WTC11 (cell line): ENCODE results near the gene IGHMBP2. TPM values are rescaled to one million over a fixed set of nuclear protein-coding genes. Genes with fewer than 3 reads are reported as not detected.
A peak's percentile ranks its signal among the peaks of the same experiment; 100 is the strongest.

Experiments
- ATAC-seq: fragments of 200-7000 bp; cut with Tn5 transposase; 2 replicates; pipeline ENCODE4 v1.10.0; 2021; ENCODE audit warnings: mild to moderate bottlenecking, moderate library complexity
- CTCF ChIA-PET: fragments of 300-600 bp; sonication (Branson Sonifier 250); formaldehyde crosslinking; loops from one replicate; lab custom pipeline; 2021; ENCODE audit warnings: antibody characterized with exemption; lab: Charles Lee
- POLR2A ChIA-PET: fragments of 350-600 bp; sonication (Branson Sonifier 250); formaldehyde crosslinking; loops from one replicate; lab custom pipeline; 2021; ENCODE audit warnings: antibody characterized with exemption; lab: Charles Lee
- DNase-seq: peaks from one replicate; pipeline ENCODE4 v3.0.0; 2021; ENCODE audit warnings: low spot score
- H3K27ac Mint-ChIP-seq: 2 replicates; pipeline ENCODE4 v1.8.0; 2021; ENCODE audit warnings: mixed read lengths
- H3K27me3 Mint-ChIP-seq: 2 replicates; pipeline ENCODE4 v1.8.0; 2021; ENCODE audit warnings: low read depth, mild to moderate bottlenecking, moderate library complexity, mixed read lengths
- H3K36me3 Mint-ChIP-seq: 2 replicates; pipeline ENCODE4 v1.8.0; 2021; ENCODE audit warnings: mixed read lengths
- H3K4me1 Mint-ChIP-seq: 2 replicates; pipeline ENCODE4 v1.8.0; 2022; ENCODE audit warnings: mixed read lengths
- H3K4me3 Mint-ChIP-seq: 2 replicates; pipeline ENCODE4 v1.8.0; 2021; ENCODE audit warnings: mild to moderate bottlenecking, moderate library complexity, mixed read lengths
- H3K9me3 Mint-ChIP-seq: 2 replicates; pipeline ENCODE4 v1.8.0; 2021; ENCODE audit warnings: mixed read lengths
- ATF1 ChIP-seq: sonication (generic); formaldehyde crosslinking; IDR thresholded peaks from 2 replicates; pipeline ENCODE4 v1.8.1; 2023; ENCODE audit warnings: mild to moderate bottlenecking, moderate library complexity, missing genetic modification reagents
- GTF2I ChIP-seq: fragments of 250-450 bp; sonication (Bioruptor Pico); conservative IDR thresholded peaks from 2 replicates; pipeline ENCODE4 v1.4.0; 2021; ENCODE audit warnings: mild to moderate bottlenecking
- MLX ChIP-seq: sonication (generic); formaldehyde crosslinking; IDR thresholded peaks from 2 replicates; pipeline ENCODE4 v1.8.1; 2023; ENCODE audit warnings: mild to moderate bottlenecking, missing genetic modification reagents, moderate library complexity
- NFATC4 ChIP-seq: fragments of 250-450 bp; sonication (Bioruptor Pico); IDR thresholded peaks from 2 replicates; pipeline ENCODE4 v1.9.0; 2021; ENCODE audit warnings: mild to moderate bottlenecking
- NR2C2 ChIP-seq: sonication (generic); formaldehyde crosslinking; IDR thresholded peaks from 2 replicates; pipeline ENCODE4 v1.8.0; 2022; ENCODE audit warnings: mild to moderate bottlenecking, missing genetic modification reagents
- PRDM15 ChIP-seq: sonication (generic); formaldehyde crosslinking; IDR thresholded peaks from 2 replicates; pipeline ENCODE4 v1.8.0; 2022; ENCODE audit warnings: missing genetic modification reagents
- PREB ChIP-seq: sonication (generic); formaldehyde crosslinking; IDR thresholded peaks from 2 replicates; pipeline ENCODE4 v1.8.1; 2022; ENCODE audit warnings: mild to moderate bottlenecking, missing genetic modification reagents, moderate library complexity, borderline replicate concordance
- RORB ChIP-seq: fragments of 250-450 bp; sonication (Bioruptor Pico); IDR thresholded peaks from 2 replicates; pipeline ENCODE4 v1.9.0; 2021; ENCODE audit warnings: mild to moderate bottlenecking
- SMAD3 ChIP-seq: sonication (generic); formaldehyde crosslinking; IDR thresholded peaks from 2 replicates; pipeline ENCODE4 v1.8.0; 2022; ENCODE audit warnings: missing genetic modification reagents, mild to moderate bottlenecking, borderline replicate concordance
- SMAD4 ChIP-seq: sonication (generic); formaldehyde crosslinking; IDR thresholded peaks from 2 replicates; pipeline ENCODE4 v1.8.0; 2022; ENCODE audit warnings: mild to moderate bottlenecking, missing genetic modification reagents
- USF1 ChIP-seq: sonication (generic); formaldehyde crosslinking; IDR thresholded peaks from 2 replicates; pipeline ENCODE4 v1.8.0; 2022; ENCODE audit warnings: mild to moderate bottlenecking, missing genetic modification reagents
- ZNF121 ChIP-seq: sonication (generic); formaldehyde crosslinking; IDR thresholded peaks from 2 replicates; pipeline ENCODE4 v1.8.0; 2023; ENCODE audit warnings: missing genetic modification reagents
- ZNF138 ChIP-seq: sonication (generic); formaldehyde crosslinking; conservative IDR thresholded peaks from 2 replicates; pipeline ENCODE4 v1.8.1; 2022; ENCODE audit warnings: mild to moderate bottlenecking, moderate library complexity, missing genetic modification reagents
- ZNF232 ChIP-seq: sonication (generic); formaldehyde crosslinking; IDR thresholded peaks from 2 replicates; pipeline ENCODE4 v1.8.0; 2022; ENCODE audit warnings: mild to moderate bottlenecking, missing genetic modification reagents
- ZNF281 ChIP-seq: sonication (generic); formaldehyde crosslinking; IDR thresholded peaks from 2 replicates; pipeline ENCODE4 v1.8.0; 2023; ENCODE audit warnings: mild to moderate bottlenecking, missing genetic modification reagents
- ZNF423 ChIP-seq: fragments of 250-450 bp; sonication (Bioruptor Pico); IDR thresholded peaks from 2 replicates; pipeline ENCODE4 v2.1.2; 2022; ENCODE audit warnings: mild to moderate bottlenecking, moderate library complexity
- ZNF425 ChIP-seq: fragments of 250-450 bp; sonication (Bioruptor Pico); conservative IDR thresholded peaks from 2 replicates; pipeline ENCODE4 v1.9.0; 2021; ENCODE audit warnings: mild to moderate bottlenecking
- ZNF671 ChIP-seq: fragments of 250-450 bp; sonication (Bioruptor Pico); IDR thresholded peaks from 2 replicates; pipeline ENCODE4 v1.8.0; 2021; ENCODE audit warnings: mild to moderate bottlenecking
- total RNA-seq: library from RNA; stranded (reverse); gene quantifications from 3 replicates; pipeline ENCODE4 v1.2.3, GENCODE V29; 2021

The IGHMBP2 gene
- total RNA-seq, 1 experiment from 2014 or later = 22.5 TPM

- Mint-ChIP-seq H3K36me3 (peaks cover 5% of the 10 kb centered on the region; the same call in 1 of the 2 replicates), H3K4me3 (no peak overlapping the region), H3K27me3 (no peaks in the 10 kb centered on the region), H3K27ac (no peak overlapping the region; the same call in 1 of the 2 replicates), H3K4me1 (0 out of 2 replicates have a peak, but pooled peaks cover 4% of the 10 kb centered on the region), H3K9me3 (no peaks in the 10 kb centered on the region)
- peak; percentile 29; the same call in 1 of the 2 replicates for ATAC-seq
- TF ChIP-seq PREB (CRISPR knock-in tag) = no peak
- TF ChIP-seq ZNF138 (CRISPR knock-in tag) = no peak
- no peak for TF ChIP-seq ZNF281 (CRISPR knock-in tag)
- TF ChIP-seq ZNF232 = no peak
- no peak for TF ChIP-seq PRDM15 (CRISPR knock-in tag)
- no peak for TF ChIP-seq MLX
- no peak for TF ChIP-seq SMAD3 (CRISPR knock-in tag)
- TF ChIP-seq NFATC4 = no peak
- no peak for TF ChIP-seq ZNF121
- no peak for TF ChIP-seq USF1 (CRISPR knock-in tag)
- no peak for TF ChIP-seq SMAD4 (CRISPR knock-in tag)
- no peak for TF ChIP-seq RORB (CRISPR knock-in tag)
- no peak for TF ChIP-seq ZNF671 (CRISPR knock-in tag)
- no peak for TF ChIP-seq ZNF423 (CRISPR knock-in tag)
- no peak for TF ChIP-seq GTF2I (CRISPR knock-in tag)
- TF ChIP-seq NR2C2 (CRISPR knock-in tag) = no peak
- no peak for TF ChIP-seq ZNF425 (CRISPR knock-in tag)
- TF ChIP-seq ATF1 (CRISPR knock-in tag) = no peak
- CTCF ChIA-PET = interaction anchor here (0.6 to 1.5 kb wide), 5 partner anchors 14 to 144 kb away, joined by 3 to 4 read pairs (median 3); no protein-coding TSS in a partner anchor
- POLR2A ChIA-PET = no interaction called here
- DNase-seq = no peak
Observed at GRCh38 chr11:68942751-68943271, 39.1 kb downstream of the IGHMBP2 start.
